Stimulated activated CD8-positive, alpha-beta memory T cell treated with anti-CD3 and anti-CD28 coated beads, Interleukin-4, amount 100 ng/mL, for 4 hours (primary cell): ENCODE results near the gene STK38L.

Experiments used
- DNase-seq, 2 donors: peaks; one replicate each; pipeline ENCODE4 v3.0.0-alpha.2; 2020; ENCODE audit warnings: low read depth in 2 of 2, low spot score in 1 of 2

The STK38L gene

GRCh38 chr12:27243804-27244688 lies at the start of gene STK38L:
STK38L (plus strand) TSS chr12:27244286; CDS start chr12:27297721, 53,435 bp downstream.
- DNase-seq = peak; percentile 94

GRCh38 chr12:27194644-27195043 lies 49.4 kb upstream of the STK38L start:
- DNase-seq = no peak

GRCh38 chr12:27198036-27198435 lies 46.0 kb upstream of the STK38L start:
- DNase-seq = no peak

- DNase-seq = no peak
Observed at GRCh38 chr12:27199638-27200300, 44.3 kb upstream of the STK38L start.

GRCh38 chr12:27201169-27201568 lies 42.9 kb upstream of the STK38L start:
- DNase-seq = no peak

- no peak for DNase-seq
Observed at GRCh38 chr12:27206801-27207502, 37.1 kb upstream of the STK38L start.

GRCh38 chr12:27207615-27208413 lies 36.3 kb upstream of the STK38L start:
- no peak for DNase-seq

- no peak for DNase-seq
Observed at GRCh38 chr12:27208414-27208750, 35.7 kb upstream of the STK38L start.

- DNase-seq = no peak
Observed at GRCh38 chr12:27209257-27209910, 34.7 kb upstream of the STK38L start.

GRCh38 chr12:27210187-27210586 lies 33.9 kb upstream of the STK38L start:
- no peak for DNase-seq

GRCh38 chr12:27212861-27213260 lies 31.2 kb upstream of the STK38L start:
- DNase-seq = no peak

GRCh38 chr12:27213304-27213703 lies 30.8 kb upstream of the STK38L start:
- no peak for DNase-seq

GRCh38 chr12:27213830-27214787 lies 30.0 kb upstream of the STK38L start:
- no peak for DNase-seq

GRCh38 chr12:27217590-27217989 lies 26.5 kb upstream of the STK38L start:
- DNase-seq = no peak

GRCh38 chr12:27219693-27220054 lies 24.4 kb upstream of the STK38L start:
- no peak for DNase-seq

- no peak for DNase-seq
Observed at GRCh38 chr12:27220055-27220987, 23.8 kb upstream of the STK38L start.

- no peak for DNase-seq
Observed at GRCh38 chr12:27220988-27221345, 23.1 kb upstream of the STK38L start.

- DNase-seq = no peak
Observed at GRCh38 chr12:27221625-27222387, 22.3 kb upstream of the STK38L start.
